A673 (cell line): ENCODE results near the gene LMO7.

Experiments
- EZH2 ChIP-seq: fragments of 200-600 bp; sonication (generic); IDR thresholded peaks from 2 replicates; pipeline ENCODE4 v1.6.1; 2017; ENCODE audit warnings: borderline replicate concordance, low read depth, mild to moderate bottlenecking, mixed read lengths, antibody characterized with exemption, low read length; ENCODE audit not compliant: poor library complexity, severe bottlenecking
- TF ChIP-seq, protein P1 (sequence below): fragments of 300-800, 200-600 bp; sonication (generic); conservative IDR thresholded peaks from 2 replicates; pipeline ENCODE4 v1.5.1; 2017; ENCODE audit warnings: low read depth, mild to moderate bottlenecking, antibody characterized with exemption, low read length, moderate library complexity, mixed read lengths

DNA sequence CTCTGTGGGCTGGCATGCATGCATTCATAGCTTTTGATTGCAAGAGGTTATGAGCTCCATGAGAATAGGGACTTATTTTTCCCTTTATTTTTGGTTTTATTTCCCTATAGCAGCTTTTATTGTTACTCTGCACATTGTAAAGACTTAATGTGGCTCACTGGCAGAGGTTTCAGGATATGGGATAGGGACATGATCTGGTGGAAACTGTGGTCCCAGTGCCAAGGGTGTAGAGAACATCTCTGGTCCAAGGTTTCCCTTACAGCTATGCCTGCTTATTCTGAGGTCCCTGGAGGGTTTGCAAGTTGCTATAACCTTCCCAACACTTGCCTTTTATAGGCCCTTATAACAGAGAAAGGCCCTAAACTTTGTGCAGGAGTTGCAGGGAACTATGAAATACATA, 33.6 kb downstream of the LMO7 start:
- TF ChIP-seq EZH2: no peak
- TF ChIP-seq, protein P1, sequence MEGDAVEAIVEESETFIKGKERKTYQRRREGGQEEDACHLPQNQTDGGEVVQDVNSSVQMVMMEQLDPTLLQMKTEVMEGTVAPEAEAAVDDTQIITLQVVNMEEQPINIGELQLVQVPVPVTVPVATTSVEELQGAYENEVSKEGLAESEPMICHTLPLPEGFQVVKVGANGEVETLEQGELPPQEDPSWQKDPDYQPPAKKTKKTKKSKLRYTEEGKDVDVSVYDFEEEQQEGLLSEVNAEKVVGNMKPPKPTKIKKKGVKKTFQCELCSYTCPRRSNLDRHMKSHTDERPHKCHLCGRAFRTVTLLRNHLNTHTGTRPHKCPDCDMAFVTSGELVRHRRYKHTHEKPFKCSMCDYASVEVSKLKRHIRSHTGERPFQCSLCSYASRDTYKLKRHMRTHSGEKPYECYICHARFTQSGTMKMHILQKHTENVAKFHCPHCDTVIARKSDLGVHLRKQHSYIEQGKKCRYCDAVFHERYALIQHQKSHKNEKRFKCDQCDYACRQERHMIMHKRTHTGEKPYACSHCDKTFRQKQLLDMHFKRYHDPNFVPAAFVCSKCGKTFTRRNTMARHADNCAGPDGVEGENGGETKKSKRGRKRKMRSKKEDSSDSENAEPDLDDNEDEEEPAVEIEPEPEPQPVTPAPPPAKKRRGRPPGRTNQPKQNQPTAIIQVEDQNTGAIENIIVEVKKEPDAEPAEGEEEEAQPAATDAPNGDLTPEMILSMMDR: no peak
